Measurements from ENCODE around the gene SETDB2.

DNA sequence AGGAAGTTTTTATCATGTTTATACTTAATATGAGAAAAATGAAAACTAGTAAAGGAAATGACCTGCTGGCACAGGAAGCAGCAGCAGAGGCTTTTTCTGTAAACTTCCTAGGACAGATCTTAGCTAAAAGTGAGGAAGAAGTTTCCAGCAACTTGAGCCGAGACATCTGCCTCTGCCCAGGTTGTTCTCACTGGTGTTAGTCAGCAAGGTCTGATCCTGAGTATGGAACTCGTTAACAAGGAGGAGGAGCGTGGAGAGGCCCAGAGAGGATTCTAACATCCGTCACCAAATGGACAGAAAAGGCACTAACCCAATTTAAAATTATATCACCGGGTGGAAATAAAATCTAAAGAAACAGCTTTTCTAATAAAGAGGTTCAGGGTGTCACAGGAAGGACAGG lies 95.2 kb downstream of the SETDB2 start:
- TF ChIP-seq EP300 (IDR thresholded peaks at IDR 0.05; ENCODE audit: borderline replicate concordance in 1 of 2, control insufficient read depth in 1 of 2, low read depth in 2 of 2, low read length in 2 of 2) (no peak), RAD21 (IDR thresholded peaks at IDR 0.05; ENCODE audit: insufficient read depth, low read depth, low read length) (no peak), SRF (IDR thresholded peaks at IDR 0.05; ENCODE audit: low read depth in 2 of 2, low read length in 2 of 2) (no peak), POLR2AphosphoS2 (IDR thresholded peaks at IDR 0.05; ENCODE audit: low read depth, low read length) (no peak), POLR2A (IDR thresholded peaks at IDR 0.05; ENCODE audit: low read depth, low read length) (no peak), EZH2 (IDR thresholded peaks at IDR 0.05; ENCODE audit: borderline replicate concordance, control insufficient read depth, low read depth, low read length) (no peak)
- TF ChIP-seq, protein P1, sequence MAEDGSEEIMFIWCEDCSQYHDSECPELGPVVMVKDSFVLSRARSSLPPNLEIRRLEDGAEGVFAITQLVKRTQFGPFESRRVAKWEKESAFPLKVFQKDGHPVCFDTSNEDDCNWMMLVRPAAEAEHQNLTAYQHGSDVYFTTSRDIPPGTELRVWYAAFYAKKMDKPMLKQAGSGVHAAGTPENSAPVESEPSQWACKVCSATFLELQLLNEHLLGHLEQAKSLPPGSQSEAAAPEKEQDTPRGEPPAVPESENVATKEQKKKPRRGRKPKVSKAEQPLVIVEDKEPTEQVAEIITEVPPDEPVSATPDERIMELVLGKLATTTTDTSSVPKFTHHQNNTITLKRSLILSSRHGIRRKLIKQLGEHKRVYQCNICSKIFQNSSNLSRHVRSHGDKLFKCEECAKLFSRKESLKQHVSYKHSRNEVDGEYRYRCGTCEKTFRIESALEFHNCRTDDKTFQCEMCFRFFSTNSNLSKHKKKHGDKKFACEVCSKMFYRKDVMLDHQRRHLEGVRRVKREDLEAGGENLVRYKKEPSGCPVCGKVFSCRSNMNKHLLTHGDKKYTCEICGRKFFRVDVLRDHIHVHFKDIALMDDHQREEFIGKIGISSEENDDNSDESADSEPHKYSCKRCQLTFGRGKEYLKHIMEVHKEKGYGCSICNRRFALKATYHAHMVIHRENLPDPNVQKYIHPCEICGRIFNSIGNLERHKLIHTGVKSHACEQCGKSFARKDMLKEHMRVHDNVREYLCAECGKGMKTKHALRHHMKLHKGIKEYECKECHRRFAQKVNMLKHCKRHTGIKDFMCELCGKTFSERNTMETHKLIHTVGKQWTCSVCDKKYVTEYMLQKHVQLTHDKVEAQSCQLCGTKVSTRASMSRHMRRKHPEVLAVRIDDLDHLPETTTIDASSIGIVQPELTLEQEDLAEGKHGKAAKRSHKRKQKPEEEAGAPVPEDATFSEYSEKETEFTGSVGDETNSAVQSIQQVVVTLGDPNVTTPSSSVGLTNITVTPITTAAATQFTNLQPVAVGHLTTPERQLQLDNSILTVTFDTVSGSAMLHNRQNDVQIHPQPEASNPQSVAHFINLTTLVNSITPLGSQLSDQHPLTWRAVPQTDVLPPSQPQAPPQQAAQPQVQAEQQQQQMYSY (CRISPR knock-in tag; IDR thresholded peaks at IDR 0.05), result no peak
- TF ChIP-seq, protein P2, sequence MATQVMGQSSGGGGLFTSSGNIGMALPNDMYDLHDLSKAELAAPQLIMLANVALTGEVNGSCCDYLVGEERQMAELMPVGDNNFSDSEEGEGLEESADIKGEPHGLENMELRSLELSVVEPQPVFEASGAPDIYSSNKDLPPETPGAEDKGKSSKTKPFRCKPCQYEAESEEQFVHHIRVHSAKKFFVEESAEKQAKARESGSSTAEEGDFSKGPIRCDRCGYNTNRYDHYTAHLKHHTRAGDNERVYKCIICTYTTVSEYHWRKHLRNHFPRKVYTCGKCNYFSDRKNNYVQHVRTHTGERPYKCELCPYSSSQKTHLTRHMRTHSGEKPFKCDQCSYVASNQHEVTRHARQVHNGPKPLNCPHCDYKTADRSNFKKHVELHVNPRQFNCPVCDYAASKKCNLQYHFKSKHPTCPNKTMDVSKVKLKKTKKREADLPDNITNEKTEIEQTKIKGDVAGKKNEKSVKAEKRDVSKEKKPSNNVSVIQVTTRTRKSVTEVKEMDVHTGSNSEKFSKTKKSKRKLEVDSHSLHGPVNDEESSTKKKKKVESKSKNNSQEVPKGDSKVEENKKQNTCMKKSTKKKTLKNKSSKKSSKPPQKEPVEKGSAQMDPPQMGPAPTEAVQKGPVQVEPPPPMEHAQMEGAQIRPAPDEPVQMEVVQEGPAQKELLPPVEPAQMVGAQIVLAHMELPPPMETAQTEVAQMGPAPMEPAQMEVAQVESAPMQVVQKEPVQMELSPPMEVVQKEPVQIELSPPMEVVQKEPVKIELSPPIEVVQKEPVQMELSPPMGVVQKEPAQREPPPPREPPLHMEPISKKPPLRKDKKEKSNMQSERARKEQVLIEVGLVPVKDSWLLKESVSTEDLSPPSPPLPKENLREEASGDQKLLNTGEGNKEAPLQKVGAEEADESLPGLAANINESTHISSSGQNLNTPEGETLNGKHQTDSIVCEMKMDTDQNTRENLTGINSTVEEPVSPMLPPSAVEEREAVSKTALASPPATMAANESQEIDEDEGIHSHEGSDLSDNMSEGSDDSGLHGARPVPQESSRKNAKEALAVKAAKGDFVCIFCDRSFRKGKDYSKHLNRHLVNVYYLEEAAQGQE (IDR thresholded peaks at IDR 0.05; ENCODE audit: low read depth, low read length), result no peak

Data from GM12878 (cell line).